Endothelial cell of umbilical vein (primary cell): ENCODE data around the gene CD34.

Experiments used
- EZH2 ChIP-seq: IDR thresholded peaks from 2 replicates; pipeline ENCODE4 v1.6.1; 2012; ENCODE audit warnings: borderline replicate concordance, low read depth, mild to moderate bottlenecking, moderate library complexity, low read length, inconsistent platforms; ENCODE audit not compliant: severe bottlenecking
- GATA2 ChIP-seq: IDR thresholded peaks from 2 replicates; pipeline ENCODE4 v1.7.0; 2011; ENCODE audit warnings: low read depth, mild to moderate bottlenecking, moderate library complexity, mixed read lengths, low read length; ENCODE audit not compliant: insufficient read length, insufficient read depth
- JUN ChIP-seq: IDR thresholded peaks from 2 replicates; pipeline ENCODE4 v1.6.1; 2011; ENCODE audit warnings: borderline replicate concordance, low read depth; ENCODE audit not compliant: insufficient read length, insufficient read depth
- MYC ChIP-seq: IDR thresholded peaks from one replicate; pipeline ENCODE4 v1.6.1; 2011; ENCODE audit warnings: mild to moderate bottlenecking, low read depth, low read length
- POLR2A ChIP-seq: IDR thresholded peaks from 2 replicates; pipeline ENCODE4 v1.6.1; 2012; ENCODE audit warnings: low read depth, mild to moderate bottlenecking, control low read depth, low read length
- POLR2AphosphoS5 ChIP-seq: IDR thresholded peaks from 2 replicates; pipeline ENCODE4 v1.6.1; 2012; ENCODE audit warnings: low read depth, mild to moderate bottlenecking, control low read depth, low read length, moderate library complexity; ENCODE audit not compliant: insufficient read depth
- TF ChIP-seq, protein P1 (sequence below), 2 donors: IDR thresholded peaks; 1 replicate in 1 of 2; 2 replicates in 1 of 2; pipeline ENCODE4 v1.5.1; 2011; ENCODE audit warnings: low read length in 2 of 2, mild to moderate bottlenecking in 2 of 2, moderate library complexity in 2 of 2, control low read depth in 1 of 2, inconsistent platforms in 1 of 2, low read depth in 1 of 2; ENCODE audit not compliant: insufficient read depth in 1 of 2; ENCODE audit errors: extremely low read depth in 1 of 2
- TF ChIP-seq, protein P2 (sequence below): IDR thresholded peaks from 2 replicates; pipeline ENCODE4 v1.6.1; 2011; ENCODE audit not compliant: insufficient read depth, insufficient read length

DNA sequence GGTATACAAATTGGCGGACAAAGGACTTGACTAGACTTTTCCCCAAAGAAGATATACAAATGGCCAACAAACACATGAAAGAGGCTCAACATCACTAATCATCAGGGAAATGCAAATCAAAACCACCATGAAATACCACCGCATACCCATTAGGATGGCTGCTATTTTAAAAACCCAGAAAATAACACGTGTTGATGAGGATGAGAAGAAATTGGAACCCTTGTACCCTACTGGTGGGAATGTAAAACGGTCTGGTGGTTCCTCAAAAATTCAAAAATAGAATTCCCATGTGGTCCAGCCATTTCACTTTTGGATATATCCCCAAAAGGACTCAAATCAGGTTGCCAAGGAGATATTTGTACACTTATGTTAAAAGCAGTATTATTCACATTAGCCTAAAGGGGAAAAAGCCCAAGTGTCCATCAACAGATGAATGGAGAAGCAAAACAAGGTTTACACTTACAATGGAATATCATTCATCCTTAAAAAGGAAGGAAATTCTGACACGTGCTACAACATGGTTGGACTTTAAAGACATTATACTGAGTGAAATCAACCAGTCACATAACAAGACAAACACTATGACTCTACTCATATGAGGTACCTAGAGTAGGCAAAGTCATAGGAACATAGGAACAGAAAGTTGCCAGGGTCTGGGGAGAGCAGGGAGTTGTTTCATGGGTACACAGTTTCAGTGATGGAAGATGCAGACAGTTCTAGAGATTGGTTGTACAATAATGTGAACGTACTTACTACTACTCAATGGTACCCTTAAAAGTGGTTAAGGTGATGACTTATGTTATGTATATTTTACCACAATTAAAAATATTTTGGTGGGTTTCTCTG lies 17.0 kb downstream of the CD34 start:
- TF ChIP-seq, protein P1, sequence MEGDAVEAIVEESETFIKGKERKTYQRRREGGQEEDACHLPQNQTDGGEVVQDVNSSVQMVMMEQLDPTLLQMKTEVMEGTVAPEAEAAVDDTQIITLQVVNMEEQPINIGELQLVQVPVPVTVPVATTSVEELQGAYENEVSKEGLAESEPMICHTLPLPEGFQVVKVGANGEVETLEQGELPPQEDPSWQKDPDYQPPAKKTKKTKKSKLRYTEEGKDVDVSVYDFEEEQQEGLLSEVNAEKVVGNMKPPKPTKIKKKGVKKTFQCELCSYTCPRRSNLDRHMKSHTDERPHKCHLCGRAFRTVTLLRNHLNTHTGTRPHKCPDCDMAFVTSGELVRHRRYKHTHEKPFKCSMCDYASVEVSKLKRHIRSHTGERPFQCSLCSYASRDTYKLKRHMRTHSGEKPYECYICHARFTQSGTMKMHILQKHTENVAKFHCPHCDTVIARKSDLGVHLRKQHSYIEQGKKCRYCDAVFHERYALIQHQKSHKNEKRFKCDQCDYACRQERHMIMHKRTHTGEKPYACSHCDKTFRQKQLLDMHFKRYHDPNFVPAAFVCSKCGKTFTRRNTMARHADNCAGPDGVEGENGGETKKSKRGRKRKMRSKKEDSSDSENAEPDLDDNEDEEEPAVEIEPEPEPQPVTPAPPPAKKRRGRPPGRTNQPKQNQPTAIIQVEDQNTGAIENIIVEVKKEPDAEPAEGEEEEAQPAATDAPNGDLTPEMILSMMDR (IDR thresholded peaks at IDR 0.05; ENCODE audit: extremely low read depth in 1 of 2, insufficient read depth in 1 of 2, low read depth in 1 of 2, low read length in 2 of 2): no peak
- TF ChIP-seq POLR2A (no peak), POLR2AphosphoS5 (no peak), MYC (no peak), EZH2 (no peak), GATA2 (no peak), JUN (no peak)
- TF ChIP-seq, protein P2, sequence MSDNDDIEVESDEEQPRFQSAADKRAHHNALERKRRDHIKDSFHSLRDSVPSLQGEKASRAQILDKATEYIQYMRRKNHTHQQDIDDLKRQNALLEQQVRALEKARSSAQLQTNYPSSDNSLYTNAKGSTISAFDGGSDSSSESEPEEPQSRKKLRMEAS: no peak
